ENCODE measurements around the gene TRAPPC3L. TPM values are rescaled to one million over a fixed set of nuclear protein-coding genes. Genes with fewer than 3 reads are reported as not detected.

The TRAPPC3L gene
- total and polyA plus RNA-seq, 9 of the 15 experiments (the other 6 are each of a cell fraction or from before 2014, with no cell fraction given) = not detected

DNA sequence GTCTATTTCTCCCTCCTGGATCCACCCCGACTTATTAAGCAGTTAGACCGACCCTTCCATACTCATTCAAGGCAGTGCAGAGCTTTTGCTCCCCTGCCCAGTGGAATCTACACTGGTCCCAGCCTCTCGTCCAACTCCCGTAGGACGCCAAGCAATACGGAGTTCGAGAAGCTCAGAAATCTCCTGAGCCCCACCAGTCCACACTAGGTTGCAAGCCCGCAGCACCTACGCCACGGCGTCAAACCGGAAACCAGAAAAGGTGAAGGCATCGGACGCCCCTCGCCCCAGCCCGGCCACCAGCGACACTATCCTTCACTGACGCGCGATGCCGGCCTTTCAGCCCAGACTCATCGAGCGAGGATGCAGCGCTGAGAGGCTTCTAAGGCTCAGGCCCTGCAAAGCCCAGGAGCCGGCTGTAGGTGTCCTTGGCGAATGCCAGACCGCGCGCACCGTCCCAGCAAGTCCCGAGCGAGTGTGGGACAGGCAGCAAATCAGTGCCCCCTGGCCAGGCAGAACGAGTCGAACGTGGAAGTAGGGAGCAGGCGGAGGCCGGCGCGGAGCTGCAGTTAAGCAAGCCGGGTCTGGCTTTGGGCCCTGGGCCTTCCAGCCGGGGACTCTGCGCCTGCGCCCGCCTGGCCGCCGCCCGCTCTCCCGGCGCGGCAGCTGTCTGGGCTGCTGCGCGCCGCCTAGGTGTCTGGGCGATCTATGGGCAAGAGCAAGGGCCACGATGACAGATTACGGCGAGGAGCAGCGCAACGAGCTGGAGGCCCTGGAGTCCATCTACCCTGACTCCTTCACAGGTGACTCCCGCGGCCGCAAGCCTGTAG, 25.6 kb upstream of the TRAPPC3L start, which contains the start of gene RWDD1 (continued):
- TF ChIP-seq, protein P1, sequence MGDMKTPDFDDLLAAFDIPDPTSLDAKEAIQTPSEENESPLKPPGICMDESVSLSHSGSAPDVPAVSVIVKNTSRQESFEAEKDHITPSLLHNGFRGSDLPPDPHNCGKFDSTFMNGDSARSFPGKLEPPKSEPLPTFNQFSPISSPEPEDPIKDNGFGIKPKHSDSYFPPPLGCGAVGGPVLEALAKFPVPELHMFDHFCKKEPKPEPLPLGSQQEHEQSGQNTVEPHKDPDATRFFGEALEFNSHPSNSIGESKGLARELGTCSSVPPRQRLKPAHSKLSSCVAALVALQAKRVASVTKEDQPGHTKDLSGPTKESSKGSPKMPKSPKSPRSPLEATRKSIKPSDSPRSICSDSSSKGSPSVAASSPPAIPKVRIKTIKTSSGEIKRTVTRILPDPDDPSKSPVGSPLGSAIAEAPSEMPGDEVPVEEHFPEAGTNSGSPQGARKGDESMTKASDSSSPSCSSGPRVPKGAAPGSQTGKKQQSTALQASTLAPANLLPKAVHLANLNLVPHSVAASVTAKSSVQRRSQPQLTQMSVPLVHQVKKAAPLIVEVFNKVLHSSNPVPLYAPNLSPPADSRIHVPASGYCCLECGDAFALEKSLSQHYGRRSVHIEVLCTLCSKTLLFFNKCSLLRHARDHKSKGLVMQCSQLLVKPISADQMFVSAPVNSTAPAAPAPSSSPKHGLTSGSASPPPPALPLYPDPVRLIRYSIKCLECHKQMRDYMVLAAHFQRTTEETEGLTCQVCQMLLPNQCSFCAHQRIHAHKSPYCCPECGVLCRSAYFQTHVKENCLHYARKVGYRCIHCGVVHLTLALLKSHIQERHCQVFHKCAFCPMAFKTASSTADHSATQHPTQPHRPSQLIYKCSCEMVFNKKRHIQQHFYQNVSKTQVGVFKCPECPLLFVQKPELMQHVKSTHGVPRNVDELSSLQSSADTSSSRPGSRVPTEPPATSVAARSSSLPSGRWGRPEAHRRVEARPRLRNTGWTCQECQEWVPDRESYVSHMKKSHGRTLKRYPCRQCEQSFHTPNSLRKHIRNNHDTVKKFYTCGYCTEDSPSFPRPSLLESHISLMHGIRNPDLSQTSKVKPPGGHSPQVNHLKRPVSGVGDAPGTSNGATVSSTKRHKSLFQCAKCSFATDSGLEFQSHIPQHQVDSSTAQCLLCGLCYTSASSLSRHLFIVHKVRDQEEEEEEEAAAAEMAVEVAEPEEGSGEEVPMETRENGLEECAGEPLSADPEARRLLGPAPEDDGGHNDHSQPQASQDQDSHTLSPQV (IDR thresholded peaks at IDR 0.05) = no peak
- no peak for TF ChIP-seq ARHGAP35 (IDR thresholded peaks at IDR 0.05; ENCODE audit: partially characterized antibody)
- TF ChIP-seq MXD1 (CRISPR knock-in tag; IDR thresholded peaks at IDR 0.05; ENCODE audit: borderline replicate concordance, poor library complexity, severe bottlenecking) = no peak
- TF ChIP-seq, protein P2, sequence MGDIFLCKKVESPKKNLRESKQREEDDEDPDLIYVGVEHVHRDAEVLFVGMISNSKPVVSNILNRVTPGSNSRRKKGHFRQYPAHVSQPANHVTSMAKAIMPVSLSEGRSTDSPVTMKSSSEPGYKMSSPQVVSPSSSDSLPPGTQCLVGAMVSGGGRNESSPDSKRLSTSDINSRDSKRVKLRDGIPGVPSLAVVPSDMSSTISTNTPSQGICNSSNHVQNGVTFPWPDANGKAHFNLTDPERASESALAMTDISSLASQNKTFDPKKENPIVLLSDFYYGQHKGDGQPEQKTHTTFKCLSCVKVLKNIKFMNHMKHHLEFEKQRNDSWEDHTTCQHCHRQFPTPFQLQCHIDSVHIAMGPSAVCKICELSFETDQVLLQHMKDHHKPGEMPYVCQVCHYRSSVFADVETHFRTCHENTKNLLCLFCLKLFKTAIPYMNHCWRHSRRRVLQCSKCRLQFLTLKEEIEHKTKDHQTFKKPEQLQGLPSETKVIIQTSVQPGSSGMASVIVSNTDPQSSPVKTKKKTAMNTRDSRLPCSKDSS (IDR thresholded peaks at IDR 0.05; ENCODE audit: low read depth, partially characterized antibody) = no peak
- TF ChIP-seq HDAC6 (IDR thresholded peaks at IDR 0.05; ENCODE audit: low read depth, low read length) = 0 out of 2 replicates have a peak, but pooled peaks have one; percentile 65
- TF ChIP-seq MYNN (IDR thresholded peaks at IDR 0.05) = peak; percentile 19; the same call in 1 of the 2 replicates
- no peak for TF ChIP-seq MYNN (CRISPR knock-in tag; IDR thresholded peaks at IDR 0.05)
- no peak for TF ChIP-seq EZH2 (IDR thresholded peaks at IDR 0.05; ENCODE audit: borderline replicate concordance, low read depth, low read length)
- peak; percentile 71 for TF ChIP-seq CBX1 (IDR thresholded peaks at IDR 0.05; ENCODE audit: low read depth)
- TF ChIP-seq RNF219 (CRISPR knock-in tag; IDR thresholded peaks at IDR 0.05) = no peak
- no peak for TF ChIP-seq ZNF436 (CRISPR knock-in tag; IDR thresholded peaks at IDR 0.05)
- TF ChIP-seq, protein P3, sequence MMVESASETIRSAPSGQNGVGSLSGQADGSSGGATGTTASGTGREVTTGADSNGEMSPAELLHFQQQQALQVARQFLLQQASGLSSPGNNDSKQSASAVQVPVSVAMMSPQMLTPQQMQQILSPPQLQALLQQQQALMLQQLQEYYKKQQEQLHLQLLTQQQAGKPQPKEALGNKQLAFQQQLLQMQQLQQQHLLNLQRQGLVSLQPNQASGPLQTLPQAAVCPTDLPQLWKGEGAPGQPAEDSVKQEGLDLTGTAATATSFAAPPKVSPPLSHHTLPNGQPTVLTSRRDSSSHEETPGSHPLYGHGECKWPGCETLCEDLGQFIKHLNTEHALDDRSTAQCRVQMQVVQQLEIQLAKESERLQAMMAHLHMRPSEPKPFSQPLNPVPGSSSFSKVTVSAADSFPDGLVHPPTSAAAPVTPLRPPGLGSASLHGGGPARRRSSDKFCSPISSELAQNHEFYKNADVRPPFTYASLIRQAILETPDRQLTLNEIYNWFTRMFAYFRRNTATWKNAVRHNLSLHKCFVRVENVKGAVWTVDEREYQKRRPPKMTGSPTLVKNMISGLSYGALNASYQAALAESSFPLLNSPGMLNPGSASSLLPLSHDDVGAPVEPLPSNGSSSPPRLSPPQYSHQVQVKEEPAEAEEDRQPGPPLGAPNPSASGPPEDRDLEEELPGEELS (CRISPR knock-in tag; IDR thresholded peaks at IDR 0.05; ENCODE audit: borderline replicate concordance) = no peak
- TF ChIP-seq SMARCC2 (IDR thresholded peaks at IDR 0.05; ENCODE audit: low read depth) = no peak
- no peak for TF ChIP-seq ZFP30 (CRISPR knock-in tag; IDR thresholded peaks at IDR 0.05; ENCODE audit: borderline replicate concordance)
- no peak for TF ChIP-seq ZNF696 (CRISPR knock-in tag; conservative IDR thresholded peaks at IDR 0.05)
- peak; percentile 60; the same call in 1 of the 2 replicates for TF ChIP-seq GABPA (tag; conservative IDR thresholded peaks at IDR 0.05; ENCODE audit: low read depth)
